Liver (tissue), 3 donors: ENCODE results near the gene KIAA1217.

Experiments
- EGR1 ChIP-seq, 2 donors: IDR thresholded peaks; 2 replicates each; pipeline ENCODE4 v1.6.1; 2016 to 2018; ENCODE audit warnings: antibody characterized with exemption in 2 of 2, low read depth in 2 of 2
- YY1 ChIP-seq: IDR thresholded peaks from 2 replicates; pipeline ENCODE4 v1.6.1; 2016; ENCODE audit warnings: antibody characterized with exemption, mild to moderate bottlenecking
- TF ChIP-seq, protein P1 (sequence below): fragments of 150-350 bp; IDR thresholded peaks from 2 replicates; pipeline ENCODE4 v1.5.1; 2017; ENCODE audit warnings: improper control_type of control experiment, low read depth, low read length; ENCODE audit not compliant: missing input control
- TF ChIP-seq, protein P2 (sequence below): IDR thresholded peaks from 2 replicates; pipeline ENCODE4 v1.6.1; 2016; ENCODE audit warnings: antibody characterized with exemption
- donor health status: healthy.
- donor health status: healthy.

DNA sequence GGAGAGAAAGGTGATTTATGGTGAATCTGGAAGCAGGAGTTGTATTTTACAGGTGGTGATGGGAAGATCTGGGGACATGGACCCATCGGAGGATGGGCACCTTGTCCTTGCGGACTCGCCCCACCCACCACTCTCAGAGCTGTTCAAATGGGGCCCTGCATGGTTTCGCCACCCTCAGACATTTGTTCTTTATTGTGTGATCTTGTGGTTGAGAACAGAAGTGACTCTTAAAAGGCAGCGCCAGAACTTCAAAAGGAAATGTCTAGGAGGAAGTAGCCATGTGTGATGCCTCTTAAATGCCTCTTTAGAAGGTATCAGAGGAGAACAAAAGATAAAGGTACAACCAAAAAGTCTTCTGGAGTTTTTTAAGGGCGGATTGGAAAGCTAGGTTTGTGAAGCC is 205.7 kb downstream of the KIAA1217 start:
- TF ChIP-seq, protein P1, sequence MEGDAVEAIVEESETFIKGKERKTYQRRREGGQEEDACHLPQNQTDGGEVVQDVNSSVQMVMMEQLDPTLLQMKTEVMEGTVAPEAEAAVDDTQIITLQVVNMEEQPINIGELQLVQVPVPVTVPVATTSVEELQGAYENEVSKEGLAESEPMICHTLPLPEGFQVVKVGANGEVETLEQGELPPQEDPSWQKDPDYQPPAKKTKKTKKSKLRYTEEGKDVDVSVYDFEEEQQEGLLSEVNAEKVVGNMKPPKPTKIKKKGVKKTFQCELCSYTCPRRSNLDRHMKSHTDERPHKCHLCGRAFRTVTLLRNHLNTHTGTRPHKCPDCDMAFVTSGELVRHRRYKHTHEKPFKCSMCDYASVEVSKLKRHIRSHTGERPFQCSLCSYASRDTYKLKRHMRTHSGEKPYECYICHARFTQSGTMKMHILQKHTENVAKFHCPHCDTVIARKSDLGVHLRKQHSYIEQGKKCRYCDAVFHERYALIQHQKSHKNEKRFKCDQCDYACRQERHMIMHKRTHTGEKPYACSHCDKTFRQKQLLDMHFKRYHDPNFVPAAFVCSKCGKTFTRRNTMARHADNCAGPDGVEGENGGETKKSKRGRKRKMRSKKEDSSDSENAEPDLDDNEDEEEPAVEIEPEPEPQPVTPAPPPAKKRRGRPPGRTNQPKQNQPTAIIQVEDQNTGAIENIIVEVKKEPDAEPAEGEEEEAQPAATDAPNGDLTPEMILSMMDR: no peak
- TF ChIP-seq YY1 (no peak), EGR1 (IDR thresholded peaks at IDR 0.05; ENCODE audit: low read depth in 2 of 2) (no peak)
- TF ChIP-seq, protein P2, sequence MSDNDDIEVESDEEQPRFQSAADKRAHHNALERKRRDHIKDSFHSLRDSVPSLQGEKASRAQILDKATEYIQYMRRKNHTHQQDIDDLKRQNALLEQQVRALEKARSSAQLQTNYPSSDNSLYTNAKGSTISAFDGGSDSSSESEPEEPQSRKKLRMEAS: no peak
